ENCODE results near the gene SRCIN1.
A peak's percentile ranks its signal among the peaks of the same experiment; 100 is the strongest.
"Not testable (repeated sequence)": the region's sequence is repeated elsewhere in the genome, so short reads cannot be mapped to it uniquely, and the experiment has no call there.

The SRCIN1 gene, protein sequence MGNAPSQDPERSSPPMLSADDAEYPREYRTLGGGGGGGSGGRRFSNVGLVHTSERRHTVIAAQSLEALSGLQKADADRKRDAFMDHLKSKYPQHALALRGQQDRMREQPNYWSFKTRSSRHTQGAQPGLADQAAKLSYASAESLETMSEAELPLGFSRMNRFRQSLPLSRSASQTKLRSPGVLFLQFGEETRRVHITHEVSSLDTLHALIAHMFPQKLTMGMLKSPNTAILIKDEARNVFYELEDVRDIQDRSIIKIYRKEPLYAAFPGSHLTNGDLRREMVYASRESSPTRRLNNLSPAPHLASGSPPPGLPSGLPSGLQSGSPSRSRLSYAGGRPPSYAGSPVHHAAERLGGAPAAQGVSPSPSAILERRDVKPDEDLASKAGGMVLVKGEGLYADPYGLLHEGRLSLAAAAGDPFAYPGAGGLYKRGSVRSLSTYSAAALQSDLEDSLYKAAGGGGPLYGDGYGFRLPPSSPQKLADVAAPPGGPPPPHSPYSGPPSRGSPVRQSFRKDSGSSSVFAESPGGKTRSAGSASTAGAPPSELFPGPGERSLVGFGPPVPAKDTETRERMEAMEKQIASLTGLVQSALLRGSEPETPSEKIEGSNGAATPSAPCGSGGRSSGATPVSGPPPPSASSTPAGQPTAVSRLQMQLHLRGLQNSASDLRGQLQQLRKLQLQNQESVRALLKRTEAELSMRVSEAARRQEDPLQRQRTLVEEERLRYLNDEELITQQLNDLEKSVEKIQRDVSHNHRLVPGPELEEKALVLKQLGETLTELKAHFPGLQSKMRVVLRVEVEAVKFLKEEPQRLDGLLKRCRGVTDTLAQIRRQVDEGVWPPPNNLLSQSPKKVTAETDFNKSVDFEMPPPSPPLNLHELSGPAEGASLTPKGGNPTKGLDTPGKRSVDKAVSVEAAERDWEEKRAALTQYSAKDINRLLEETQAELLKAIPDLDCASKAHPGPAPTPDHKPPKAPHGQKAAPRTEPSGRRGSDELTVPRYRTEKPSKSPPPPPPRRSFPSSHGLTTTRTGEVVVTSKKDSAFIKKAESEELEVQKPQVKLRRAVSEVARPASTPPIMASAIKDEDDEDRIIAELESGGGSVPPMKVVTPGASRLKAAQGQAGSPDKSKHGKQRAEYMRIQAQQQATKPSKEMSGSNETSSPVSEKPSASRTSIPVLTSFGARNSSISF

DNA sequence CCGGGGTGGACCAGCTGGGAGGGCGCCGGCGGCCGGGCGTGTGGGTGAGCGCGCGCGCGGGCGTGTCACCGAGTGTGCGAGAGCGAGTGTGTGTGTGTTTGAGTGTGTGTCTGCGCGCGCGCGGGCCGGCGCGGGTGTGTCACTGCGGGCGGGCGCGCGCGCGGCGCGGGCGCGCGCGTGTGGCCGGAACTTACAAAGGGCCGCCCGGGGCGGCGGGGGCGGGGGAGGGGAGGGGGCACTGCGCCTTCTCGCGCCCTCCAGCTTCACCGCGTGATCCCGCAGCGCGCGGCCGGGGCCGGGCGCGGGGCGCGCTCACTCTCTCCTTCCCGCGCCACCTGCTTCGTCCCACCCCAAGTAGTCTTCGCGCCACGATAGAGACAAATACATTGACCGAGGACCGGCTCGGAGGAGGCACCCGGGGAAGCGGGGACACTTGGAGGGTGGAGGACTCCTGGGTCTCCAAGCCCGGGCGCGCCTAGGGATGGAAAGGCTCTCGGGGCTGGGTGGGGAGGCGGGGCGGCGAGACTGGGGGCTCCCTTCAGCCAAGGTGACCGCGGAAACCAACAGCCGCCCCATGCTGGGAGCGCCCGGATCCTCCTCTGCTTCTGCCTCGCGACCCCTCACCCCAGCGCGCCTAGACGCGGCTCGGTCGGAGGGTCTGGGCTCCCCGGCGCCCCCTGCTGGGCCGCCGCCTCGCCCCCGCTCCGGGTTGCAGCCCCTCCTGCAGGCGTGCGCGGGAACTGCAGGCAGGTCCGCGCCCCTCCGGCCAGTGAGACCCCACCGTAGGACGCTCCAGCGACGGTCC lies at the start of gene SRCIN1:
Gene SRCIN1, minus strand, starts transcription at position 112 of the 805 bp plus-strand sequence. CDS start 247 bp downstream, outside the sequence.
- peak within 1 kb of the TSS; percentile 29 for H3K4me3 ChIP-seq (ENCODE audit: control insufficient read depth, low read depth, low read length)
- DNase-seq (ENCODE audit: low read depth) = no peak
- TF ChIP-seq, protein P1, sequence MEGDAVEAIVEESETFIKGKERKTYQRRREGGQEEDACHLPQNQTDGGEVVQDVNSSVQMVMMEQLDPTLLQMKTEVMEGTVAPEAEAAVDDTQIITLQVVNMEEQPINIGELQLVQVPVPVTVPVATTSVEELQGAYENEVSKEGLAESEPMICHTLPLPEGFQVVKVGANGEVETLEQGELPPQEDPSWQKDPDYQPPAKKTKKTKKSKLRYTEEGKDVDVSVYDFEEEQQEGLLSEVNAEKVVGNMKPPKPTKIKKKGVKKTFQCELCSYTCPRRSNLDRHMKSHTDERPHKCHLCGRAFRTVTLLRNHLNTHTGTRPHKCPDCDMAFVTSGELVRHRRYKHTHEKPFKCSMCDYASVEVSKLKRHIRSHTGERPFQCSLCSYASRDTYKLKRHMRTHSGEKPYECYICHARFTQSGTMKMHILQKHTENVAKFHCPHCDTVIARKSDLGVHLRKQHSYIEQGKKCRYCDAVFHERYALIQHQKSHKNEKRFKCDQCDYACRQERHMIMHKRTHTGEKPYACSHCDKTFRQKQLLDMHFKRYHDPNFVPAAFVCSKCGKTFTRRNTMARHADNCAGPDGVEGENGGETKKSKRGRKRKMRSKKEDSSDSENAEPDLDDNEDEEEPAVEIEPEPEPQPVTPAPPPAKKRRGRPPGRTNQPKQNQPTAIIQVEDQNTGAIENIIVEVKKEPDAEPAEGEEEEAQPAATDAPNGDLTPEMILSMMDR (conservative IDR thresholded peaks at IDR 0.05; ENCODE audit: control insufficient read depth, insufficient read depth, low read depth, low read length) = peak; percentile 42

DNA sequence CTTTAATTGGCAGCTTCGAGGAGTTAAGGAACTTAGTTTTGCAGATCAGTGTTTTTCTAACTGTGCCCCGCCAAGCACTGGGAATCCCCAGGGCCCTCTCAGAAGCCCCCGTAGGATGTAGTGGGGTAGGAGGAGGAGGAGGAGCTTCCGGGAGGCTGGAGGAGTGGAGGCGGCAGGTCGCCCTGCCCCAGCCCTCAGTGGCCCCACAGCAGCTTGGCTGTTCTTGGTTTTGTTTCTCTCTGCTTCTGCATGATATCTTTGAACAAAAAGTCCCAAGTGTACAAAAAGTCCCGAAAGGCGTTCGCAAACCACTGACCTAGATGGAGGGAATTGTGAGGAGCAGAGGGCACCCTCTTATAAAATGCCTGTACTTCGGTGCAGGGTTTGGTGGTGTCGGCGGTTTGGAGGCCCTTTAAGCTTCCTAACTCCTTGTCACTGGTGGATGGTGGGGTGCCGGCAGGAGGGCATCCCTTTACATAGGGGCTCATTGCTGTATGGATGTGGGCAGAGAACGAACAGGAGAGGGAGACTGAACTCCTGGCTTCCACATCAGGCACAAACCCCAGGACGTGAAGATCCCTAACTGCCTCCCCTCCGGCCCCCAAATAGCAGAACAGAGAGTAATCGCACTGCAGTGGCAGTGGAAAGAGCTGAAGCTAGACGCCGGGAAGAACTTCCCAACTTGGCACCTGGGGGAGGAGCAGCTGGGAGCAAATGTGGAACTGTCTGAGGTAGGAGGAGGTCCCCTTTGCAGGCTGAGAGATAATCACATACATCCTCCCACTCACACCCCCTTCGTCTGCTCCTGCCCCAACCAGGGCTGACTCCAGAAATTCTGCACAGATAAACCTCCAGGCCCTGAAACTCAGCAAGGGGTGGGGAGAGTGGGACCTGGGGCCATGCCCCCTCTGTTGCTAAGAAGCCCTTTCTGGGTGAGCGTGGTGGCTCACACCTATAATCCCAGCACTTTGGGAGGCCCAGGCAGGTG lies 49.0 kb upstream of the SRCIN1 start:
- TF ChIP-seq, protein P1 (conservative IDR thresholded peaks at IDR 0.05; ENCODE audit: control insufficient read depth, insufficient read depth, low read depth, low read length) = no peak
- DNase-seq (ENCODE audit: low read depth) = no peak
- no peak overlapping the region for H3K4me3 ChIP-seq (ENCODE audit: control insufficient read depth, low read depth, low read length)

DNA sequence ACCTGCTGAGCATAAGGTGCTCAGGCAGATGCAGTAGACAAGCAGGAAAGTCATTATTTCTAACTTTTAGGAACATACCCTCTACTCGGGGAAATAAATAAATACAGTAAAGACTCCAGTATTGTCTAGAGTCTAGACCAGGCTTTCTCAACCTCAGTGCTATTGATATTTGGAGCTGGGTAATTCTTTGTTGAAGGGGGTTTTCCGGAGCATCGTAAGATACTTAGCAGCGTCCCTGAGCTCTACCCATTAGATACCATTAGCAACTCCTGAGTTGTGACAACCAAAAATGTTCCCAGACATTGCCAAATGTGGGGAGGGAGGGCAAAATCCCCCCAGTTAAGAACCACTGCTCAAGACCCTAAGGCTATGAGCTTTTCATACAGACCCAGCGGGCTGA lies 47.9 kb upstream of the SRCIN1 start:
- no peak overlapping the region for H3K4me3 ChIP-seq (ENCODE audit: control insufficient read depth, low read depth, low read length)
- DNase-seq (ENCODE audit: low read depth) = no peak
- TF ChIP-seq, protein P1 (conservative IDR thresholded peaks at IDR 0.05; ENCODE audit: control insufficient read depth, insufficient read depth, low read depth, low read length) = no peak

DNA sequence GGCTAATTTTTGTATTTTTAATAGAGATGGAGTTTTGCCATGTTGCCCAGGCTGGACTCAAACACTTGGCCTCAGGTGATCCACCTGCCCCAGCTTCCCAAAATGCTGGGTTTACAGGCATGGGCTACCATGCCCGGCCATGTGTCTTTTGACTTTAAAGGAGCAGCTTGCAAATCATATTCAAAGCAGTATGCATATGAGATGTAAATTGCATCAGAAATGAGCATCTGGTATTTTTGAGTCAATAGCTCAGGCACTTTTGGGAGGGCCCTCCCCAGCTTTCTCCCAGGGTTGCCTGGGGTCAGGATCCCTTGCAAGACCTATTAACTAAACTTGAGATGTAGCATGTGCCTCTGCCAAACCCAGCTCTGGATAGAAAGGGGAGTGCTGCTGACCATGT lies 47.5 kb upstream of the SRCIN1 start:
- DNase-seq (ENCODE audit: low read depth) = no peak
- no peak overlapping the region for H3K4me3 ChIP-seq (ENCODE audit: control insufficient read depth, low read depth, low read length)
- TF ChIP-seq, protein P1 (conservative IDR thresholded peaks at IDR 0.05; ENCODE audit: control insufficient read depth, insufficient read depth, low read depth, low read length) = no peak

DNA sequence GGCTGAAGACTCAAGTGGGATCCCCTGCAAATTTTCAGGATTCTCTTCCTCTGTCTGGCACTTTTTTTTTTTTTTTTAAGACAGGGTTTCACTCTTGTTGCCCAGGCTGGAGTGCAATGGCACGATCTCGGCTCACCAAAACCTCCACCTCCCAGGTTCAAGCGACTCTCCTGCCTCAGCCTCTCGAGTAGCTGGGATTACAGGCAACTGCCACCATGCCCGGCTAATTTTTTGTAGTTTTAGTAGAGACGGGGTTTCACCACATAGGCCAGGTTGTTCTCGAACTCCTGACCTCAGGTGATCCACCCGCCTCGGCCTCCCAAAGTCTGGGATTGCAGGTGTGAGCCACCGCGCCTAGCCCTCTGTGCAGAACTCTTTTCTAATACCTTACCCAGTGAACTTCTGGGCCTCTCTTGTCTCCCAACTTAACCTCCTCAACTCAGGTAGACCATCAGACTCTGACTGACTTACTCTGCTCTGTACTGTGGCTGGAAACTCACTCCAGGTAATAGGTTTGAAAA lies 45.0 kb upstream of the SRCIN1 start:
- DNase-seq (ENCODE audit: low read depth); H3K4me3 ChIP-seq (ENCODE audit: control insufficient read depth, low read depth, low read length): not testable (repeated sequence)

DNA sequence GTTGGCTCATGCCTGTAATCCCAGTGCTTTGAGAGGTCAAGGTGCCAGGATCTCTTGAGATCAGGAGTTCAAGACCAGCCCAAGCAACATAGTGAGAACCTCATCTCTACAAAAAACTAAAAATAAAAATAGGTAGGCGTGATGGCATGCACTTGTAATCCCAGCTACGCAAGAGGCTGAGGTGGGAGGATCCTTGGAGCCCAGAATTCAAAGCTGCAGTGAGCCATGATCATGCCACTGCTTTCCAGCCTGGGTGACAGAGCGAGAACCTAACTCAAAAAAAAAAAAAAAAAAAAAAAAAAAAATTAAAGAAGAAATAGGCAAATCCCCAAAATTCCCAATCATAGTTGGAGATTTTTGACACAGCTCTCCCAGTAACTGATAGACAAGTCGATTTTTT lies 32.2 kb upstream of the SRCIN1 start:
- no peak for DNase-seq (ENCODE audit: low read depth)
- no peak overlapping the region for H3K4me3 ChIP-seq (ENCODE audit: control insufficient read depth, low read depth, low read length)
- TF ChIP-seq, protein P1 (conservative IDR thresholded peaks at IDR 0.05; ENCODE audit: control insufficient read depth, insufficient read depth, low read depth, low read length) = no peak
